HS-5 (cell line): Measurements from ENCODE around the gene SLC16A8.
A peak's percentile ranks its signal among the peaks of the same experiment; 100 is the strongest.
"Not testable (repeated sequence)": the region's sequence is repeated elsewhere in the genome, so short reads cannot be mapped to it uniquely, and the experiment has no call there.

Experiments used
- DNase-seq: peaks from one replicate; pipeline ENCODE4 v3.0.0-alpha.2; 2012; ENCODE audit warnings: low read depth

The SLC16A8 gene

GRCh38 chr22:38043151-38044039, 40.6 kb downstream of the SLC16A8 start:
- no peak for DNase-seq

- DNase-seq, result no peak
Observed at GRCh38 chr22:38042488-38042790, 41.5 kb downstream of the SLC16A8 start.

- no peak for DNase-seq
Observed at GRCh38 chr22:38041760-38042487, 42.1 kb downstream of the SLC16A8 start.

- no peak for DNase-seq
Observed at GRCh38 chr22:38040953-38041759, 42.8 kb downstream of the SLC16A8 start.

- no peak for DNase-seq
Observed at GRCh38 chr22:38038890-38039812, 44.8 kb downstream of the SLC16A8 start.

- no peak for DNase-seq
Observed at GRCh38 chr22:38038426-38038825, 45.6 kb downstream of the SLC16A8 start.

GRCh38 chr22:38037367-38038150, 46.4 kb downstream of the SLC16A8 start:
- DNase-seq, result not testable (repeated sequence)

GRCh38 chr22:38036392-38037062, 47.5 kb downstream of the SLC16A8 start:
- no peak for DNase-seq

DNA sequence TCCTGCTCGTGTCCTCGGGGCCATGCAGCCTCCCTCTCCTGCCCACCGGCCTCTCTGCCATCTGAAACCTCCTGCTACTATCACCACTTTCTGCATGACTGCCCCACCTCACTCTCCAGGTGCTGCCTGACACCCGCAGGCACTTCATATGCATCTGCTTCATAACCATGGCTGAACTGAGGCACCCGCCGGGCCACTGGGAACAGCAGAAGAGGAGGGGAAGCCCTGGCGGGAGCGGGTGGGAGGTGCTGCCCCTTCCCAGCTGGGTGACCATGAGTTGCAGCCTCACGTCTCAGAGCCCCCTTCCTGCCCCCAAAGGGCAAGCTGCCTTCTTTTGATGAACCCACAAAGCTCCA, 48.5 kb downstream of the SLC16A8 start:
- no peak for DNase-seq

DNA sequence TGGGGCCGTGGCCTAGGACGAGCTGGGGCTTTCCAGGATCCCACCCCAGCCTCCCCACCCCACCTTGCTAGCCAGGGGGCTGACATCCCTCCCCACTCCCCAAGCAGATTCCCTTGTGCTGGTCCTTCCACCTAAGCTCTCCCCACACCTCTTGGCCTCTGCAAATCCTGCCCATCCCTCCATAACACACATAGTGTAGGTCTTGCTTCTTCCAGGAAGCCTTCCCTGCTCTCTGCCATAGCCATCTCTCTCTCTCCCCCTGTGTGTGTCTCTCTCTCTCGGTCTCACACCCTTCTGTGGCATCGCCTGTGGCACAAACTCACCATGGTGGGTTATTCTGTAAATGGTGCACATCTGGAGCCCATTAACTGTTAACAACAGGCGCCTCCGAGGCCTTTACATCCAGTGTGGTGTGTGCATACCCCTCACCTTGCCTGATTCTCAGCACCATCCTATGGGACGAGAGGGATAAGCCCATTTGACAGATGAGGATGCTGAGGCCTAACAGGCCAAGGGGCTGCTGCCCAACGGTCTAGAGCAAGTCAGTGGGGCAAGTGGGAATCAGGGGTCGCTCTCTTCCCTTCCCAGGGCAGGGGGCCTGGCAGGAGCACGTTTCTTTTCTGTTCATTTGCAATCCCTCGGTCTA, 49.0 kb downstream of the SLC16A8 start:
- DNase-seq, result no peak

DNA sequence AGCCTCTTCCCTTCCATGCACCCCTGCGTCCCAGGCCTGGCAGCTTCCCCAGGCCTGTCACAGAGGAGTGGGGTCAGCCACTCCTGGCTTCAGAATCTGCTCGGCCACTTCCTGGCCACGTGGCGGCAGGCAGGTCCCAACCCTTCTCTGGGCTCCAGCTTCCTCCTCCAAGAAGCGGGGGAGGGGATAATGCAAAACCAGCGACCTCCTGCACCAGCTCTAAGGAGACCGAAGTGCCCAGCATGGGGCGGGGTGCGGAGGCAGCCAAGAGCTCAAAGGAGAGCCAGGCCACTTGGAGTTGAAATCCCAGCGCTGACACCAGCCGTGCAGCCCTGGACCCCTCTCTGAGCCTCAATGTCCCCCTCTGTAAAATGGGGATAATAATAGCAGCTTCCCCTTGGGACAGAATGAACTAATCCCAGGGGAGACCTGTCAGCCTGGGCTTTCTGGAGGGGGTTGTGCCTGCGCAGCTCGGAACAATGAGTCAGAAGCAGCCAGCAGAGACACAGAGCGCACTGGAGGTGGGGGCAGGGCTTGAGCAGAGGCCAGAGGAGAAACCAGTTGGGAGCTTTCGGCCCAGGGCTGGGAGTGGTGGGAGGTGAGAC, 49.6 kb downstream of the SLC16A8 start:
- DNase-seq, result peak; percentile 60

DNA sequence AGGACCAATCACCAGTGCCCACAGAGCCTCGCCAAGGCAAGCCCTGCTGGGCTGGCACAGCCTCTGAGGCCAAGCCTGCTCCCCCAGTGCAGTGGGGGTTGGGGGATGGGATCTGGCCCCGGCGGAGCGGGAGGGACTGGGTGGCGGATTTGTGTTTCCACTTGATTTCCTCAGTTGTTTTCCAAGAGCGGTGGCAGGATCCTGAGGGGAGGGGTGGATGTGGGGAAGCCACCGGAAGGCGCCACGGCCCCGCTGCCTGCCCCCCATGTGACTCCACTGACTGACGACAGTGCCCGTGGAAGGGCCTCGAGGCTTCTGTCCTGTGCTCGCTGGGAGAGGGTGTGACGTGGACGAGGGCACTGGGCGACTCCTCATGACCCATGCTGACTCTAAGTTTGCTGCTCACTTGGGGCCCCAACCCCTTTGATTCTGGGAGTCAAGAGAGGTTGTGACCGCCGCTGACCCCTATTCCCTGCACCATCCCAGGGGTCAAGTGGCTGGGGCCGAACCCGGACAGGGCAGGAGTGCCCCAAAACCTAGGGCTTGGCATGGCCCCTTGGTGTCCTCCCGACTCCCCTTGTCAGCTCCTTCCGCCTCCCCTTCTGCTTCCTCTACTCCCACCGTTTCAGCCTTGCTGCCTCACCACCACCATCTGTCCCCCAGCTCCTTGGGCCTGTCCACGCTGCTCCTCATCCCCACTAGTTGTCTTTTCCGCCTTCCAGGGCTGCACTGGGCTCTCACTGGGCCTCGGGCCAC, 50.3 kb downstream of the SLC16A8 start:
- no peak for DNase-seq

DNA sequence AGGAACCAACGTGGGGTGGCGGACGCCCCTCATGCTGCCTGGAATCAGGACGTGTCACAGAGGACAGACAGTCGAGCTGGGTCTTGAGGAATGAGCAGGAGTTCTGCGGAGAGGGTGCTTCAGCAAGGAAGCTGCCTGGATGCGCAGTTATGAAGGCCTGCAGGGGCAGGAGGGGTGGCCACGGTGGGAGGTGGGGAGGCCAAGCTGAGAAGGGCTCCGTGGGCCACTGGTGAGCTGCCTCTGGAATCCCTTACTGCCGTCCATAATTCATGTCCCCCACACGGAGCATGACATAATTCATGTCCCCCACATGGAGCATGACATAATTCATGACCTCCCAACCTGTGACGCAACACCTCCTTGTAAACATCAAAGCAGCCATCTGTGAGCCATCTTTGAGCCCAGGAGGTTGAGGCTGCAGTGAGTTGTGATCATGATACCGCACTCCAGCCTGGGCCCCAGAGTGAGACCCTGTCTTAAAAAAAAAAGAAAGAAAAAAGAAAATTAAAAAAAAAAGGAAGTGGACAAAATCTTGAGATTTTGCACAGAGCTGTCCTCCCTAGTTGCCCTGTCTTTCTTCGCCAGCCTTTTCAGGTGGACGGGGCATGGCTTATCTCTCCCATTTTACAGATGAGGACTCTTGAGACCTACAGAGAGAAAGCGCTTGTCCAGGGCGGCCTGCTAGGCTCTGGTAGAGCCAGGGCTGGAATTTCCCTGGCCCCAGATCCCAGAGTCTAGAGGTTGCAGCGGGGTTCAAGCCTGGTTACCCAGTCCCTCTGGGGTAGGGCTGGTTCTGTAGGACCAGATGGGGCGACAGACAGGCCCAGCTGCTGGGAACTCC, 51.1 kb downstream of the SLC16A8 start:
- peak; percentile 56 for DNase-seq

GRCh38 chr22:38031491-38031890, 52.5 kb downstream of the SLC16A8 start:
- DNase-seq, result no peak

GRCh38 chr22:38030311-38031133, 53.5 kb downstream of the SLC16A8 start:
- DNase-seq, result no peak

- DNase-seq, result no peak
Observed at GRCh38 chr22:38029901-38030300, 54.1 kb downstream of the SLC16A8 start.

DNA sequence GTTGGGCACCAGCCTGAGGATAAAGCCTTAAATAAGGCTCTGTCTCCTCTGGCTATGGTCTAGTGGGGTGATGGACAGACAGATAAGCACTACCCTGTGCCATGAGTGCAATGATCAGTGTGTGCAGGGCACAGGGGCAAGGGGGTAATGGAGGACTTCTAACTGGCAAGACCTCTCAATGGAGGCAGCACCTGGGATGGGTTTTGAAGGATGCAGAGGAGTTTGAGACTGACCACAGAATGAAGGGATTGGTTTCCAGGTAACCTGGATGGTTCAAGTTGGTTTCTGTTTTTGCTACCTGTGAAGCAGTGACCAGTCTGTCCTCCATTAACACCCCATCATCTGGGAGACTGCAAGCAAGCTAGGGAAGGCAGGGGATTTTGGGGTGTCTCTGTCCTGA, 54.6 kb downstream of the SLC16A8 start:
- DNase-seq, result no peak
